SK-N-SH (cell line): Measurements from ENCODE around the gene GATA2. TPM values are rescaled to one million over a fixed set of nuclear protein-coding genes. Genes with fewer than 3 reads are reported as not detected.

Experiments
- CTCF ChIA-PET: fragments of 300-600, 350-600 bp; formaldehyde crosslinking; extraction: SDS; loops from one replicate; lab custom pipeline; 2021; lab: Yijun Ruan, JAX
- POLR2A ChIA-PET: fragments of 350-600 bp; sonication (Branson Sonifier 250); formaldehyde crosslinking; extraction: SDS; loops from one replicate; lab custom pipeline; 2020; ENCODE audit warnings: antibody characterized with exemption, inconsistent platforms; lab: Yijun Ruan, JAX
- DNase-seq: peaks from one replicate; pipeline ENCODE4 v3.0.0; 2012
- H2AFZ ChIP-seq: fragments of 200-600 bp; sonication (generic); 2 replicates; pipeline ENCODE4 v1.8.1; 2016; ENCODE audit warnings: antibody characterized with exemption, mild to moderate bottlenecking, low read depth
- H3F3A ChIP-seq: fragments of 200-600 bp; sonication (generic); replicated peaks from 2 replicates; pipeline ENCODE3; 2016; ENCODE audit warnings: antibody characterized with exemption, mild to moderate bottlenecking; ENCODE audit not compliant: insufficient read depth
- H3K27ac ChIP-seq, 2 experiments: fragments of 200-500 bp in 1 of 2; fragments of 200-600 bp in 1 of 2; sonication (Bioruptor generic) in 1 of 2; sonication (generic), shearing (Covaris generic) in 1 of 2; 2 replicates each; pipeline versions ENCODE4 v1.5.1 to v1.6.1; 2014 to 2016; ENCODE audit warnings: low read depth in 2 of 2, inconsistent platforms in 1 of 2, low read length in 1 of 2, mild to moderate bottlenecking in 1 of 2, mixed read lengths in 1 of 2
- H3K27me3 ChIP-seq: fragments of 200-600 bp; sonication (generic), shearing (Covaris generic); 2 replicates; pipeline ENCODE4 v1.6.1; 2016; ENCODE audit warnings: mixed run types; ENCODE audit not compliant: insufficient read depth
- H3K36me3 ChIP-seq, 2 experiments: fragments of 200-500 bp in 1 of 2; fragments of 200-600 bp in 1 of 2; sonication (Bioruptor generic) in 1 of 2; sonication (generic) in 1 of 2; replicated peaks in 1 of 2; 2 replicates each; pipeline versions ENCODE3 to v1.5.1; 2014 to 2016; ENCODE audit warnings: low read length in 1 of 2, mild to moderate bottlenecking in 1 of 2; ENCODE audit not compliant: insufficient read depth in 2 of 2, control insufficient read depth in 1 of 2
- H3K4me1 ChIP-seq, 2 experiments: fragments of 200-500 bp in 1 of 2; fragments of 200-600 bp in 1 of 2; sonication (Bioruptor generic) in 1 of 2; sonication (generic), shearing (Covaris generic) in 1 of 2; 2 replicates each; pipeline versions ENCODE4 v1.5.1 to v1.6.1; 2014 to 2016; ENCODE audit warnings: low read depth in 1 of 2, low read length in 1 of 2, mixed run types in 1 of 2; ENCODE audit not compliant: insufficient read depth in 2 of 2, control insufficient read depth in 1 of 2
- H3K4me2 ChIP-seq: fragments of 200-600 bp; sonication (generic), shearing (Covaris generic); 2 replicates; pipeline ENCODE4 v1.6.1; 2017; ENCODE audit warnings: mixed run types
- H3K4me3 ChIP-seq, 2 experiments: fragments of 200-500 bp in 1 of 2; fragments of 200-600 bp in 1 of 2; sonication (Bioruptor generic) in 1 of 2; sonication (generic), shearing (Covaris generic) in 1 of 2; 2 replicates each; pipeline versions ENCODE4 v1.5.1 to v1.8.1; 2014 to 2016; ENCODE audit warnings: low read depth in 2 of 2, inconsistent platforms in 1 of 2, low read length in 1 of 2, mild to moderate bottlenecking in 1 of 2, mixed read lengths in 1 of 2, moderate library complexity in 1 of 2
- H3K79me2 ChIP-seq: fragments of 200-600 bp; sonication (generic); 2 replicates; pipeline ENCODE4 v1.8.1; 2017; ENCODE audit warnings: mild to moderate bottlenecking; ENCODE audit not compliant: insufficient read depth
- H3K9ac ChIP-seq: fragments of 200-600 bp; sonication (generic); 2 replicates; pipeline ENCODE4 v1.6.1; 2017; ENCODE audit warnings: mixed run types
- H3K9me2 ChIP-seq: fragments of 200-600 bp; sonication (generic); 2 replicates; pipeline ENCODE4 v1.6.1; 2017; ENCODE audit warnings: mixed run types
- H3K9me3 ChIP-seq: fragments of 200-600 bp; sonication (generic); 2 replicates; pipeline ENCODE4 v1.6.1; 2017; ENCODE audit warnings: mixed run types, mild to moderate bottlenecking, moderate library complexity
- H4K20me1 ChIP-seq: fragments of 200-600 bp; sonication (generic); 2 replicates; pipeline ENCODE4 v1.6.1; 2017; ENCODE audit warnings: mild to moderate bottlenecking, mixed run types; ENCODE audit not compliant: insufficient read depth
- CHD2 ChIP-seq: fragments of 150-350 bp; IDR thresholded peaks from 2 replicates; pipeline ENCODE4 v1.6.1; 2018; ENCODE audit warnings: low read length; ENCODE audit not compliant: partially characterized antibody
- FOSL2 ChIP-seq: IDR thresholded peaks from 2 replicates; pipeline ENCODE4 v1.4.0; 2012; ENCODE audit warnings: low read depth, mild to moderate bottlenecking, moderate library complexity, borderline replicate concordance
- GATA2 ChIP-seq: sonication (generic); formaldehyde crosslinking; IDR thresholded peaks from 2 replicates; pipeline ENCODE4 v1.5.0; 2020; ENCODE audit warnings: mild to moderate bottlenecking, missing genetic modification reagents
- JUND ChIP-seq: IDR thresholded peaks from 2 replicates; pipeline ENCODE4 v1.4.0; 2012
- MXI1 ChIP-seq: IDR thresholded peaks from 2 replicates; pipeline ENCODE4 v1.6.1; 2012; ENCODE audit warnings: mild to moderate bottlenecking, low read depth, low read length, improper control_type of control experiment
- RAD21 ChIP-seq: IDR thresholded peaks from 2 replicates; pipeline ENCODE4 v1.6.1; 2012; ENCODE audit warnings: mild to moderate bottlenecking, low read length
- RFX5 ChIP-seq: IDR thresholded peaks from 2 replicates; pipeline ENCODE4 v1.6.1; 2012; ENCODE audit warnings: mild to moderate bottlenecking, improper control_type of control experiment, low read length
- SMC3 ChIP-seq: IDR thresholded peaks from 2 replicates; pipeline ENCODE4 v1.6.1; 2012; ENCODE audit warnings: low read depth, low read length, improper control_type of control experiment
- TAF1 ChIP-seq: IDR thresholded peaks from 2 replicates; pipeline ENCODE4 v1.6.1; 2012; ENCODE audit warnings: low read depth, mild to moderate bottlenecking, low read length, moderate library complexity, borderline replicate concordance
- YY1 ChIP-seq: IDR thresholded peaks from 2 replicates; pipeline ENCODE4 v1.4.0; 2012; ENCODE audit warnings: low read depth, mild to moderate bottlenecking
- WGBS: methylation state at CpG from one replicate; pipeline ENCODE4 v1.1.6; 2017; ENCODE audit warnings: low lambda C conversion rate; 5-methylcytosine and 5-hydroxymethylcytosine counted together
- polyA plus RNA-seq, 3 experiments: library from polyadenylated mRNA; depleted of rRNA; stranded (reverse); fragments of >200 nt; gene quantifications; 2 replicates each; pipeline ENCODE4 v1.2.3, GENCODE V29; 2012
- TF ChIP-seq, protein P1 (sequence below): fragments of 200-600 bp; sonication (generic); IDR thresholded peaks from 2 replicates; pipeline ENCODE4 v1.6.1; 2017; ENCODE audit warnings: antibody characterized with exemption, mild to moderate bottlenecking, moderate library complexity

Gene GATA2
- polyA plus RNA-seq, 1 of the 3 experiments (the other 2 are of a cell fraction) = 5.5 TPM

GRCh38 chr3:128486681-128487537, 6.1 kb downstream of the GATA2 start:
- WGBS = 2% methylated on average over 22 of the region's 75 CpGs
- Histone ChIP-seq H3K4me2 (peak overlapping the region; percentile 99), H3K9me2 (no peaks in the 10 kb centered on the region), H3K9ac (peak overlapping the region; percentile 73), H3K27me3 (peaks cover 13% of the 10 kb centered on the region; the same call in 1 of the 2 replicates), H3K9me3 (no peaks in the 10 kb centered on the region), H3F3A (peaks cover 6% of the 10 kb centered on the region), H3K4me3 (peak overlapping the region; percentile 75 to 77), H3K79me2 (peaks cover 34% of the 10 kb centered on the region), H4K20me1 (peaks cover 13% of the 10 kb centered on the region; the same call in 1 of the 2 replicates), H3K4me1 (peaks cover 8 to 18% of the 10 kb centered on the region in 2 experiments), H3K27ac (peak overlapping the region; percentile 21 to 97; a peak in 3 of 4 replicates), H2AFZ (peak overlapping the region; percentile 88), H3K36me3 (peaks cover 0 to 8% of the 10 kb centered on the region in 2 experiments)
- POLR2A ChIA-PET = interaction anchor here (0.8 to 7.8 kb wide), 18 partner anchors 9 to 310 kb away, joined by 3 to 100 read pairs (median 4); no protein-coding TSS in a partner anchor
- CTCF ChIA-PET = interaction anchor here (0.8 to 13.1 kb wide), 7 partner anchors 9 to 77 kb away, joined by 3 to 177 read pairs (median 5); no protein-coding TSS in a partner anchor
- TF ChIP-seq TAF1 (no peak), FOSL2 (no peak), CHD2 (peak; percentile 19), RFX5 (no peak), RAD21 (no peak), GATA2 (CRISPR knock-in tag) (no peak)
- peak; percentile 61 for DNase-seq

GRCh38 chr3:128486205-128486628, 6.8 kb downstream of the GATA2 start:
- 0 out of 2 replicates have a peak overlapping the region, but pooled peaks have one; percentile 88 for H2AFZ ChIP-seq
- H3K9ac ChIP-seq = peak overlapping the region; percentile 73
- peaks cover 34% of the 10 kb centered on the region for H3K79me2 ChIP-seq
- CTCF ChIA-PET = interaction anchor here (0.8 to 13.1 kb wide), 7 partner anchors 9 to 76 kb away, joined by 3 to 177 read pairs (median 5); no protein-coding TSS in a partner anchor
- H3K4me3 ChIP-seq = peak overlapping the region; percentile 75 to 77
- POLR2A ChIA-PET = interaction anchor here (0.8 to 7.8 kb wide), 12 partner anchors 9 to 309 kb away, joined by 3 to 100 read pairs (median 4); no protein-coding TSS in a partner anchor
- H3K36me3 ChIP-seq = peaks cover 0 to 9% of the 10 kb centered on the region in 2 experiments
- peak overlapping the region; percentile 99 for H3K4me2 ChIP-seq
- H3K4me1 ChIP-seq = peaks cover 8 to 25% of the 10 kb centered on the region in 2 experiments
- no peaks in the 10 kb centered on the region for H3K9me3 ChIP-seq
- H3K27ac ChIP-seq = peak overlapping the region in 1 of 2 experiments; percentile 97; a peak in 2 of 4 replicates
- peaks cover 7% of the 10 kb centered on the region for H3F3A ChIP-seq
- DNase-seq = peak; percentile 50
- 62% methylated on average over 12 of the region's 14 CpGs for WGBS
- H4K20me1 ChIP-seq = peaks cover 8% of the 10 kb centered on the region; the same call in 1 of the 2 replicates
- TF ChIP-seq RAD21 (no peak), SMC3 (no peak), JUND (no peak), YY1 (no peak), CHD2 (no peak), MXI1 (no peak)
- TF ChIP-seq, protein P1, sequence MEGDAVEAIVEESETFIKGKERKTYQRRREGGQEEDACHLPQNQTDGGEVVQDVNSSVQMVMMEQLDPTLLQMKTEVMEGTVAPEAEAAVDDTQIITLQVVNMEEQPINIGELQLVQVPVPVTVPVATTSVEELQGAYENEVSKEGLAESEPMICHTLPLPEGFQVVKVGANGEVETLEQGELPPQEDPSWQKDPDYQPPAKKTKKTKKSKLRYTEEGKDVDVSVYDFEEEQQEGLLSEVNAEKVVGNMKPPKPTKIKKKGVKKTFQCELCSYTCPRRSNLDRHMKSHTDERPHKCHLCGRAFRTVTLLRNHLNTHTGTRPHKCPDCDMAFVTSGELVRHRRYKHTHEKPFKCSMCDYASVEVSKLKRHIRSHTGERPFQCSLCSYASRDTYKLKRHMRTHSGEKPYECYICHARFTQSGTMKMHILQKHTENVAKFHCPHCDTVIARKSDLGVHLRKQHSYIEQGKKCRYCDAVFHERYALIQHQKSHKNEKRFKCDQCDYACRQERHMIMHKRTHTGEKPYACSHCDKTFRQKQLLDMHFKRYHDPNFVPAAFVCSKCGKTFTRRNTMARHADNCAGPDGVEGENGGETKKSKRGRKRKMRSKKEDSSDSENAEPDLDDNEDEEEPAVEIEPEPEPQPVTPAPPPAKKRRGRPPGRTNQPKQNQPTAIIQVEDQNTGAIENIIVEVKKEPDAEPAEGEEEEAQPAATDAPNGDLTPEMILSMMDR = no peak
- peaks cover 6% of the 10 kb centered on the region; the same call in 1 of the 2 replicates for H3K27me3 ChIP-seq
- H3K9me2 ChIP-seq = no peaks in the 10 kb centered on the region
